NCI-H2107 treated with DMSO at 0.1 percent for 48 hours (cell line): Measurements from ENCODE around the gene TAF11.
A peak's percentile ranks its signal among the peaks of the same experiment; 100 is the strongest.
"Not testable (repeated sequence)": the region's sequence is repeated elsewhere in the genome, so short reads cannot be mapped to it uniquely, and the experiment has no call there.

Source experiments
- DNase-seq: peaks from one replicate; lab custom pipeline; 2025; ENCODE audit not compliant: unreplicated experiment; lab: John Stamatoyannopoulos, UW

TAF11 gene

DNA sequence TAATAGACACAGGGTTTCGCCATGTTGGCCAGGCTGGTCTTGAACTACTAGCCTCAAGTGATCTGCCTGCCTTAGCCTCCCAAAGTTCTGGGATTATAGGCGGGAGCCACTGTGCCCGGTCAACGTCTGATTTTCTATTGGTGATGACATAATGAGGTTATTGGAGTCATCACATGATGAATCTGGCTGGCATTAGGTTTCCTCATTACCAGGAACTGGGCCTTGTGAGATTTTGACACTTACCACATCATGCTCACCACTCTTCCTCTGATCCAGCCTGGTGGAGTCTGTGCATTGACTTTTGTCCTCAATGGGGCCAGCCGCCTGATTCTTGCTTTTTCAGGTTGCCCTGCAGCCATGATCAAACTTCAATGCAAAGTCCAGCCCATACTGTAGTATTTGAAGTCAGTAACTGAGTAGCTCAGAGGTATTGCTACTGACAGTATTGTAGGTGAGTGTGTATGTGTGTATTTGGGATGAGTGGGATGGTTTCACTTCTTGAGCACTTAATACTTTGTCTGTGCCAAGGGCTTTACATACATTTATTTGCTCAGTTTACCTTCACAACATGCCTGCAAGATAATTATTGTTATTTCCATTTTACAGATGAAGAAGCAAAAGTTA lies 17.3 kb upstream of the TAF11 start:
- DNase-seq, result no peak

GRCh38 chr6:34901930-34902329 lies 14.1 kb upstream of the TAF11 start:
- DNase-seq, result no peak

GRCh38 chr6:34900321-34901031 lies 12.6 kb upstream of the TAF11 start:
- DNase-seq, result no peak

GRCh38 chr6:34899748-34900147 lies 11.9 kb upstream of the TAF11 start:
- DNase-seq, result not testable (repeated sequence)

- DNase-seq, result no peak
These were observed 9.9 kb upstream of the TAF11 start for GRCh38 chr6:34897716-34898115.

- no peak for DNase-seq
These were observed 9.3 kb upstream of the TAF11 start for GRCh38 chr6:34897130-34897529.

- DNase-seq, result no peak
These were observed 6.9 kb upstream of the TAF11 start for GRCh38 chr6:34894693-34895092.

DNA sequence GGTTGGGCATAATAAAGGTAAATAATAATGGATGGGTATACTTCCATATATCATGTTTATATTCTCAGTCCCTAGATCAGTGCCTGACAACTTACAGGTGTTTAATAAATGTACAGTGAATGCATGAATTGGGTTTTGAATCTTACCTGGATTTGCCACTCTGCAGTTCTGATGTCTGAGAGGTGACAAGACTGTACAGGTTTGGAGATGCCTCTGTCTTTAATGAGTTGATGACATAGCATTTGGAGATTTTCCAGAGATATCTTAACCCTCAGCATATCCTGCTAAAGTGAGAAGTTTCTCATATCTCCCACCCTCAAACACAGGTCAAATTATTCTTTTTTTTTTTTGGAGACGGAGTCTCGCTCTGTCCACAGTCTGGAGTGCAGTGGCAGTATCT lies 3.5 kb upstream of the TAF11 start:
- no peak for DNase-seq

- DNase-seq, result no peak
These were observed 2.7 kb upstream of the TAF11 start for GRCh38 chr6:34890533-34890925.

GRCh38 chr6:34888874-34889555 lies 1.2 kb upstream of the TAF11 start, which contains the start of gene ANKS1A:
Gene ANKS1A, plus strand, starts transcription at chr6:34889255. Its CDS starts 148 bp downstream, at chr6:34889403.
- peak; percentile 18 for DNase-seq

DNA sequence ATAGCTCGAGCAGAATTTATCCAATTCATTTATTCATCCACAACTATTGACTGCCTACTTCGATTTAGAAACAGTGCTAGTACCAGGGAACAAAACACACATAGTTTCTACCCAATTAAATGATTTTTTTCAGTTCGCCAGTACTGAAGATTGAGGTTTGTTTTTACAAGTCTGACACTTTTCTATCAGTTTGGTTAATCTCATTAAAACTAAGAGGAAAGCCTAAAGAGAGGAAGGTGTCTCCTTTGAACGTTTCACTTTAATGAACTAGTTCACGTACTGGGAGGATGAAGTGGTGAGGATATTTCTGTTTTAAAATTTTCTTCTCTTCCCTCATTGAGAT lies 643 bp upstream of the TAF11 start:
- no peak for DNase-seq

DNA sequence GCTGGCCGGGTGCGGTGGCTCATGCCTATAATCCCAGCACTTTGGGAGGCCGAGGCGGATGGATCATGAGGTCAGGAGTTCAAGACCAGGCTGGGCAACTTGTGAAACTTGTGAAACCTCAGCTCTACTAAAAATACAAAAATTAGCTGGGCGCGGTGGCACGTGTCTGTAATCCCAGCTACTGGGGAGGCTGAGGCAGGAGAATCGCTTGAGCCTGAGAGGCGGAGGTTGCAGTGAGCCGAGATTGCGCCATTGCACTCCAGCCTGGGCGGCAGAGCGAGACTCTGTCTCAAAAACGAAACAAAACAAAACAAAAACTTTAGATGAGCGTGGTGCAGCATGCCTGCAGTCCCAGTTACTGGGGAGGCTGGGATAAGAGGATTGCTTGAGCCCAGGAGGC lies 2.0 kb downstream of the TAF11 start:
- DNase-seq, result not testable (repeated sequence)

- no peak for DNase-seq
These were observed 2.8 kb downstream of the TAF11 start for GRCh38 chr6:34884996-34885395.

DNA sequence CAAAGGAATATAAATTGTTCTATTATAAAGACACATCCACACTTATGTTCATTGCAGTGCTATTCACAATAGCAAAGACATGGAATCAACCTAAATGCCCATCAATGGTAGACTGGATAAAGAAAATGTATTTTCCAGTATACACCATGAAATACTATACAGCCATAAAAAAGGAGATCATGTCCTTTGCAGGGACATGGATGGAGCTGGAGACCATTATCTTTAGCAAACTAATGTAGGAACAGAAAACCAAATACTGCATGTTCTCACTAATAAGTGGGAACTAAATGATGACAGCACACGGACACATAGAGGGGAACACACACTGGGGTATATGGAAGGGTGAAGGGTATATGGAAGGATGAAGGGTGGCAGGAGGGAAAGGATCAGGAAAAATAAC lies 3.8 kb downstream of the TAF11 start:
- DNase-seq, result not testable (repeated sequence)

DNA sequence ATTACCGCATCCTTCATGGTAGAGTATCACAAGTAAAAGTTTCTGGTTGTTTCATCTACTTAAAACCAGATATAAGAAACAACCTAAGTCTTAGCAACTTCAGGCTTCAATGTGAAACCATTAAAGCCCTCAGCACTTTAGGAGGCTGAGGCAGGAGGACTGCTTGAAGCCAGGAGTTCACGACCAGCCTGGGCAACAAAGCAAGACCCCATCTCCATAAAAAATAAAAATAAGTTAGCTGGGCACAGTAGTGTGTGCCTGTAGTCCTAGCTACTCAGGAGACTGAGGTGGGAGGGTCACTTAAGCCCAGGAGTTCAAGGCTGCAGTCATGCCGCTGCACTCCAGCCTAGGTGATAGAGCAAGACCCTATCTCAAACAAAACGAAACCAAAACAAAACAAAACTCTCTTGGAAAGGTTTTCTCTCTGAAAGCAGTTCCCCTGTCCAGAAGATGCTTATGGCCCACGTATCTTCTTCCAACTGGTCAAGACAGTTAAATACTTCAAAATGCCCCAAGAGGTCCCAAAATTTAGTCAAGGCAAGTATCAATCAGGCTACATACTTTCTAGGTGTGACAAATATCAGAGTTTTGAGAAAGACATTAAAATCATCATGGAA lies 9.9 kb downstream of the TAF11 start:
- no peak for DNase-seq

DNA sequence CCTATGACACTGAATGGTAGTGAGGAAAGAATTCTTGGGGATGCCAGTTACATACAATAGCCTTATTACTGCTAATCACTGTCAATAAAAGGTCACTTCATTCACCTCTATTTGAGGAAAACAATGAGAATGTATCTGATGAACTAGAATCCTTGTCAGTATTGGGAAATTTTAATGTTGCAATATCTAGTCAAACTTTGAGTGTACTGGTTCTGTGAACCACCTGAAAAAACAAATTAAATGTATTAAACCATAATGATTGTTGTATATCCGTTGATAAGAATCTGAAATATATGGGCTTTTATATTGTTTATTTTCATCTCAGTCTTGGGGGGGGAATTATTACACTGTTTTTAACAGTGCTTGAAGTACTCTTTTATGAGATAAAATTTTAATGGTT lies 10.6 kb downstream of the TAF11 start:
- DNase-seq, result no peak

DNA sequence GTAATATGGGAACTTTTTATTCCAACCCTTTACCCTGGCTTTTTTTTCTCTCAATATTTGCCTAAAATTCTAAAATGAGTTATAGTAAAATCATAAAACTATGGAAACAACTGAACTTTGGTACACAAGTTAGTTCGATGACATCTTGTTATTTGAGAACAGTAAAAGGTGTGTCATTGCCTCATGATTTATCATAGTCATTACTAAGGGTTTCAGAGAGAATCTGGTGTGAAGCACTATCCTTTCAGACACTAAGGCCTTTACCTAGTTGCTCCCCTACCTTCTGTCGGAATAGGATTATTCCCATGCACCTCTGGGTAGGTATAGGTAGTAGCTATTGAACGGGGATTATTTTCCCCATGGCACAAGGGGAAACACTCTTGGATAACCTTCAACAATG lies 11.4 kb downstream of the TAF11 start:
- DNase-seq, result no peak

GRCh38 chr6:34875292-34876213 lies 12.3 kb downstream of the TAF11 start:
- no peak for DNase-seq

DNA sequence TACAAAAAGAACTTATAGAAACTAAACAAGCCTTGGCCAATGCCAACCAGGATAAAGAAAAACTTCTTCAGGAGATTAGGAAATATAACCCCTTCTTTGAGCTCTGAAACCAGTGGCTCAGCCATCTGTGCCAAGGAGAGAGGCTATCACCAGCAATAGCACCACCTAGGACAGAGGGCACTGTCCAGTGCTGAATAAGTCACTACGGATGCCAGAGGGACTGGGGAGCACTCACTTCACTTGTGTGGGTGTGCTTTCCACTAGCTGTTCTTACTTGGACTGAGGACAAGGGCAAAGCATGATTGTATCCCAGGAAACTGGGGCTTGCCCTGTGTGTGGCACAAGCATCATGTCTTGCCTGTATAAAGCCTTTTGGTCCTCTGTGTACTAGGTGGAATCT lies 15.5 kb downstream of the TAF11 start:
- no peak for DNase-seq

DNA sequence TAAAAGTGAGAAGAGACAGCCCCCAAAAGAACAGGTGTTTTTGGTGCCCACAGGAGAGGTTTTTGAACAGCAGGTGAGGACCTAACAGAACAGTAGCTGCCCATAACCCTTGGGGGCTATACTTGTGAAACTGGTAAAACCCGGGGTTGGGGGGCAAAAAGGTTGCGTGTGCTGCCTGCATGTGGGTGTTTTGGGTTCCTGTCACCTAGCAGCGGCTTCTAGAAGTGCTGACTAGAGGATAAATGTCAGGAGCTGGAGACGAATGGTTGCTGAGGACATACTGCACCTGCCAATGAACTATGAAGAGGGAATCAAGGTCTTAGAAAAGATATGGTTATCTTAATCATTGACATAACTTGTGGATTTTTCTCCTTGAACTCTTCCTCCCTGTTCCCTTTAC lies 16.0 kb downstream of the TAF11 start:
- no peak for DNase-seq

DNA sequence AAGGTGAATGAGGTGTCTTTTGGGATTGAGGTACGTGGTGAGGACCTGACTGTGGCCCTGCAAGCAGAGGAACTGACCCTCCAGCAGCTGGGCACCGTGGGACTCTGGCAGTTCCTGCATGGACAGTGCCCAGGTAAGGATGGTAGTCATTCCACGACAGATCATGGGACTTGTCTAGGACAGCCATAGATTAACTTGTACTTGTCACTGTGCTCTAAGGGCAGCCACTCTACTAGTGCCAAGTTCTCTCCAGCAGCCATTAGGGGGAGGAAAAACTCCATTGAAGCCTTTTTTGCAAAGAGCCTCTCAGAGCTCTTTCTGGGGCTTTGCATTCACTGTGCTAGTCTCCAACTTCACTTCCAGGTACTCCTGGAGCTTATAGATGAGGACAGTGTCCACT lies 20.4 kb downstream of the TAF11 start:
- DNase-seq, result no peak
